Fibroblast of the conjunctiva (primary cell): ENCODE measurements around the gene OR6C76.
"Not testable (repeated sequence)": the region's sequence is repeated elsewhere in the genome, so short reads cannot be mapped to it uniquely, and the experiment has no call there.

ENCODE experiments used
- DNase-seq: peaks from one replicate; pipeline ENCODE4 v3.0.0-alpha.2; 2010; ENCODE audit warnings: low read depth

Gene OR6C76

GRCh38 chr12:55425954-55426353, at the start of gene OR6C76:
TSS of gene OR6C76 (plus strand) at chr12:55426254. CDS start at chr12:55426254, 0 bp downstream.
- no peak for DNase-seq

- no peak for DNase-seq
Observed at GRCh38 chr12:55385891-55386290, 40.2 kb upstream of the OR6C76 start.

GRCh38 chr12:55392032-55392795, 33.8 kb upstream of the OR6C76 start:
- no peak for DNase-seq

GRCh38 chr12:55396326-55396725, 29.7 kb upstream of the OR6C76 start:
- no peak for DNase-seq

- no peak for DNase-seq
Observed at GRCh38 chr12:55400229-55400628, 25.8 kb upstream of the OR6C76 start, which contains the start of gene OR6C65. TSS of gene OR6C65 (plus strand) at chr12:55400529. CDS start at chr12:55400529, 0 bp downstream.

- no peak for DNase-seq
Observed at GRCh38 chr12:55407866-55408265, 18.2 kb upstream of the OR6C76 start.

GRCh38 chr12:55409133-55409532, 16.9 kb upstream of the OR6C76 start:
- DNase-seq: not testable (repeated sequence)

- DNase-seq: not testable (repeated sequence)
Observed at GRCh38 chr12:55412138-55412537, 13.9 kb upstream of the OR6C76 start.

- DNase-seq: not testable (repeated sequence)
Observed at GRCh38 chr12:55413498-55414388, 12.3 kb upstream of the OR6C76 start.

GRCh38 chr12:55414396-55414823, 11.6 kb upstream of the OR6C76 start:
- DNase-seq: not testable (repeated sequence)

GRCh38 chr12:55414889-55415288, 11.2 kb upstream of the OR6C76 start:
- not testable (repeated sequence) for DNase-seq

- DNase-seq: no peak
Observed at GRCh38 chr12:55416961-55417360, 9.1 kb upstream of the OR6C76 start.

GRCh38 chr12:55420307-55420962, 5.6 kb upstream of the OR6C76 start:
- DNase-seq: no peak

- DNase-seq: no peak
Observed at GRCh38 chr12:55428331-55429243, 2.5 kb downstream of the OR6C76 start.

GRCh38 chr12:55441233-55441632, 15.2 kb downstream of the OR6C76 start:
- DNase-seq: not testable (repeated sequence)

- no peak for DNase-seq
Observed at GRCh38 chr12:55443776-55444175, 17.7 kb downstream of the OR6C76 start, which contains the start of gene OR6C2. TSS of gene OR6C2 (plus strand) at chr12:55444076. CDS start at chr12:55452214, 8,138 bp downstream.

GRCh38 chr12:55445357-55445756, 19.3 kb downstream of the OR6C76 start:
- no peak for DNase-seq

- no peak for DNase-seq
Observed at GRCh38 chr12:55446326-55446725, 20.3 kb downstream of the OR6C76 start.

- no peak for DNase-seq
Observed at GRCh38 chr12:55448825-55449224, 22.8 kb downstream of the OR6C76 start.

- DNase-seq: not testable (repeated sequence)
Observed at GRCh38 chr12:55464926-55465325, 38.9 kb downstream of the OR6C76 start.

- DNase-seq: no peak
Observed at GRCh38 chr12:55467836-55468235, 41.8 kb downstream of the OR6C76 start.
